Pancreas (tissue), 10 donors: ENCODE data around the gene RAP1GAP2. TPM values are rescaled to one million over a fixed set of nuclear protein-coding genes. Genes with fewer than 3 reads are reported as not detected.

ENCODE experiments used
- ATAC-seq, 4 donors: fragments of 200-7000 bp; cut with Tn5 transposase; one replicate each; pipeline versions ENCODE4 v1.8.0 to v1.9.1; 2020; ENCODE audit warnings: mild to moderate bottlenecking in 4 of 4, moderate library complexity in 4 of 4
- DNase-seq, 6 donors: peaks; one replicate each; pipeline ENCODE4 v3.0.0-alpha.2; 2020
- FAIRE-seq: peaks from 2 replicates; lab custom pipeline; 2012; peaks lifted over from hg19 to GRCh38; lab: Jason Lieb, UNC
- H3K27ac ChIP-seq, 4 donors: fragments of 200-600 bp; sonication (generic); 1 replicate in 3 of 4; 2 replicates in 1 of 4; pipeline versions ENCODE4 v1.5.0 to v1.8.0; 2020
- H3K27me3 ChIP-seq, 4 donors: fragments of 200-600 bp; one replicate each; pipeline ENCODE4 v1.8.0; 2021
- H3K36me3 ChIP-seq, 3 donors: fragments of 200-600 bp; sonication (generic) in 1 of 3; one replicate each; pipeline versions ENCODE4 v1.5.0 to v1.8.0; 2020 to 2021
- H3K4me1 ChIP-seq, 3 donors: fragments of 200-600 bp; one replicate each; pipeline ENCODE4 v1.8.0; 2021
- H3K4me3 ChIP-seq, 4 donors: fragments of 200-600 bp; sonication (generic) in 2 of 4; one replicate each; pipeline versions ENCODE4 v1.5.0 to v1.8.0; 2020 to 2021
- H3K9me3 ChIP-seq, 4 donors: fragments of 200-600 bp; one replicate each; pipeline ENCODE4 v1.8.0; 2021
- CTCF ChIP-seq, 4 donors: fragments of 200-600 bp; sonication (generic) in 3 of 4; IDR thresholded peaks; one replicate each; pipeline versions ENCODE4 v1.5.0 to v1.8.0; 2021; ENCODE audit warnings: antibody characterized with exemption in 4 of 4
- WGBS, 2 donors: extraction: QIAGEN DNeasy Blood & Tissue Kit; methylation state at CpG; one replicate each; pipeline ENCODE4 v1.1.7; 2013; 5-methylcytosine and 5-hydroxymethylcytosine counted together
- intact Hi-C, 3 donors: fragments of 100-400 bp; cut with DNase I; formaldehyde crosslinking; loops; one replicate each; pipeline versions ENCODE4 v1.11.1 to v1.14.2; 2022
- polyA plus RNA-seq, 2 donors: library from polyadenylated mRNA; stranded (reverse); fragments of 200-250 nt; gene quantifications; one replicate each; pipeline ENCODE4 v1.2.3, GENCODE V29; 2013
- total RNA-seq, 6 donors: library from RNA; stranded (reverse); fragmentation: NEBNext Ultra II Directional in 4 of 6; extraction: Animal tissue kit (Norgen Biotek cat#: 25700) in 4 of 6; gene quantifications; one replicate each; pipeline versions ENCODE4 v1.2.1 to v1.2.4, GENCODE V29; 2021 to 2023
- donor health status: healthy with polysubstance abuse.
- donor health status: DM: no; HTN: no; CAD: no; lungs with moderate emphysema.
- donor health status: DM: no; HTN: no; CAD: no.
- donor health status: control.
- donor health status: control.
- donor health status: Bipolar disorder and iron deficiency.
- donor health status: DM: yes; HTN: yes; CAD: no.
- donor health status: DM: no; HTN: no; CAD: no.
- donor health status: DM: no; HTN: no; CAD: no.
- donor health status: DM: yes; HTN: yes; CAD: no.

RAP1GAP2 gene
- total and polyA plus RNA-seq, 8 donors, result 29.7 to 51.2 (median 43.0) TPM

GRCh38 chr17:2795441-2796163 is 636 bp upstream of the RAP1GAP2 start:
- H3K4me3 ChIP-seq, result peak overlapping the region in 1 of 4 donors; percentile 17
- no peak for ATAC-seq

DNA sequence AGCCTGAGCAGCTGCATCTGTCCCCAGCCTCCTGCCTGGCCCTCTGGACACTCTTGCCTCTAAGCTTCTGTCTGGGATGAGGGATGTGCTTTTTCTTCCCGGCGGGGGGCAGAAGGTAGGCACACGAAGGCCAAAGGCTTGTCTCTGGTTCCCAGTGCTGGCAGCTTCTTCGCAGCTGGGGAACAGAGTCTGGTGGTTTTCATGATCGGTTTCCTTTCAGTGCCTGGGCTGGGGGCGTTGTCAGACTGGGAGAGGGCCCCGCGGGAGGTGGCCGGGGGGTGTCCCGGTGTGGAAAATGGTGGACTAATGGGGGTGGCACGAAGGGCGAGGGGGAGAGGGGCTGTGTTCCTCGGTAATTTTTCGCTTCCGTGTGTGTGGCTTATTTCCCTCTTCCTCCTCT is 988 bp downstream of the RAP1GAP2 start:
- H3K36me3 ChIP-seq, result no peaks in the 10 kb centered on the region
- no peak for TF ChIP-seq CTCF (IDR thresholded peaks at IDR 0.05)
- ATAC-seq (peak in 2 of 4 donors; percentile 9 to 18), FAIRE-seq (no peak), DNase-seq (no peak)
- intact Hi-C loops, result no loop called here
- 75 to 77% methylated on average over 15 of the region's 15 CpGs for WGBS, 2 donors
- H3K4me1 ChIP-seq, result no peaks in the 10 kb centered on the region
- peak overlapping the region in 1 of 4 donors; percentile 17 for H3K4me3 ChIP-seq
- H3K27me3 ChIP-seq, result no peaks in the 10 kb centered on the region
- H3K27ac ChIP-seq, result no peak overlapping the region
- no peaks in the 10 kb centered on the region for H3K9me3 ChIP-seq

More at GRCh38 chr17:2795441-2796163, 636 bp upstream of the RAP1GAP2 start:
- Histone ChIP-seq H3K27me3 (no peaks in the 10 kb centered on the region), H3K4me1 (no peaks in the 10 kb centered on the region), H3K36me3 (no peaks in the 10 kb centered on the region), H3K27ac (no peak overlapping the region), H3K9me3 (no peaks in the 10 kb centered on the region)
- WGBS, 2 donors, result 74 to 88% methylated on average over 28 of the region's 28 CpGs
- intact Hi-C loops, result no loop called here
- no peak for DNase-seq
- FAIRE-seq, result no peak
- no peak for TF ChIP-seq CTCF (IDR thresholded peaks at IDR 0.05)

DNA sequence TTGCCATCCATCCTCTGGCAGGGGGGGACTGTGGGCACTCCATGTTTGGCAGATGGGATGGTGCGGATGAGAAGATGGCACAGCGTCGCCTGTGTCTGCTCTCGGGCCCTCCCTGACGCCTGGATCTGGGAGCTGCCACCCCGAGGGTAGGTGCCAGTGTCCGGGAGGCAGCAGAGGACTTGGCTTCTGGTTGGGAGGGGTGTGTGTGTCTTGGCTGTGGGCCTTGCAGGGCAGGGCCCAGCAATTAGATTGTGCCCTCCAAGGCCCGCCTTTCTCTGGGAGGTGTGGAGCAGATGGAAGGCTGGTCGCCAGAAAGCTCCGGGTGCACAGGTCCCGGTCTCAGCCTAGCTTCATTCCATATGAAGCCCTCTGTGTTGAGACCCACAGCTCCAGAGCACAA is 1.4 kb downstream of the RAP1GAP2 start:
- no peak for TF ChIP-seq CTCF (IDR thresholded peaks at IDR 0.05)
- Histone ChIP-seq H3K36me3 (no peaks in the 10 kb centered on the region), H3K27me3 (no peaks in the 10 kb centered on the region), H3K9me3 (no peaks in the 10 kb centered on the region), H3K27ac (no peak overlapping the region), H3K4me1 (no peaks in the 10 kb centered on the region), H3K4me3 (no peak overlapping the region)
- ATAC-seq (peak in 3 of 4 donors; percentile 46 to 84 (median 49)), DNase-seq (no peak), FAIRE-seq (no peak)
- WGBS, 2 donors, result 44 to 51% methylated on average over 11 of the region's 11 CpGs
- intact Hi-C loops, result no loop called here

DNA sequence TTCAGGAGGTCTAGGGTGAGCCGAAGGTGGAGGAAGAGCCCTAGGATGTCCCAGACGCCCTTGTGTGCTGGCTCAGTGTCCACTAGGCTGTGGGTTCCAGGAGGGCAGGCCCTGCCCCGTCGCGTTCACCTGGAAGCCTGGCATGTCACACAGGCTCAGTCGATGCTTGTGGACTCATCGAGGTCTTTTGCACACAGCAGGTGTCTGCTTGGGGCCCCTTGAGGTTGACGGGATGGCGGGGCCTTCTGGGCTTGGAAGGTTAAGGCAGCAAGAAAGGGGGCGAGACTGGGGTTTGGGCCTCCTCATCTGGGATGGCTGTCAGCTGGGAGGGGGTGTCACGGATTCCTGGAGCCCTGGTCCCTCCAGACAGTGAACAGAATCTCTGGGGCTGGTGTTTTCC is 1.9 kb downstream of the RAP1GAP2 start:
- WGBS, 2 donors, result 79 to 84% methylated on average over 11 of the region's 11 CpGs
- no peak for FAIRE-seq
- no peaks in the 10 kb centered on the region for H3K9me3 ChIP-seq

More for the DNA sequence above, 1.9 kb downstream of the RAP1GAP2 start:
- Histone ChIP-seq H3K36me3 (no peaks in the 10 kb centered on the region), H3K27me3 (no peaks in the 10 kb centered on the region), H3K4me3 (no peak overlapping the region), H3K27ac (no peak overlapping the region), H3K4me1 (no peaks in the 10 kb centered on the region)
- no peak for TF ChIP-seq CTCF (IDR thresholded peaks at IDR 0.05)
- DNase-seq, result no peak
- intact Hi-C loops, result no loop called here
- no peak for ATAC-seq
